ENCODE results near the gene PDE3A.
"Not testable (repeated sequence)": the region's sequence is repeated elsewhere in the genome, so short reads cannot be mapped to it uniquely, and the experiment has no call there.

The PDE3A gene

DNA sequence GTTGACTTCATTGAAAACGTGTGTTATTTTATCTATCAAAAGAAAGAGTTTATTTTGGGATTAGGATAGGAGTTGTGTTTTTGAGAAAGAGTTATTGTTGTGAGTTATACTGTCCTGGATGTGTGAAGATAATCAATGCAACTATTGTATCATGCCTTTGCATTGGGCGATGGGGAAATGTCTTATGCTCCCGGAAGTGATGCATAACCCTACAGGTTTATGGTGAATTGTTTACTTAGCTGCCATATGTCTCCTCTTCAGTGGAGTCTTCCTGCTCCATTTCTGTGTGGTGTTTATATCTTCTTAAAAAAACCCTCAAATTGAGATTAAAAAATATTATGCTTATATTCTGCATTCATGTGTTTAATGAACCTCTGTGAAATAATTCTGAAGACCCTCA is 6.5 kb downstream of the PDE3A start:
- DNase-seq (ENCODE audit: low read depth) = no peak

DNA sequence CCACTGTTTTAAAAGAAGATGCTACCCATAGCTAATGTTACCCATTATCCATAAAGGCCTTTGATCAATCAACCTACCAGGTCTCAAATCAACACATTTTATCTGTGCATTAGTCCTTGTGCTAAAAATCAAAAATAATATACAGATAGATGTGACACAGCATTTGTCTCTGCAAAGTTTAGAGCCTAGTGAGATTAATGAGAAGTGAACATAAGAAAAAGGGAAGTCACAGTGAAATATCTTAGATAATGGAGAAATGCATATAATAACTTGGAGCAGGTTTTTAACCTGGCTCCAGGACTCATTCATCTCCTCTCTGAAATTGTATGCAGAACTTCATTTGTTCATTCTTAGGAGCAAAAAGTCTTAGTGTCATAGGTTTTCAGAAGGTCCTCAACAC is 7.2 kb downstream of the PDE3A start:
- no peak for DNase-seq (ENCODE audit: low read depth)

DNA sequence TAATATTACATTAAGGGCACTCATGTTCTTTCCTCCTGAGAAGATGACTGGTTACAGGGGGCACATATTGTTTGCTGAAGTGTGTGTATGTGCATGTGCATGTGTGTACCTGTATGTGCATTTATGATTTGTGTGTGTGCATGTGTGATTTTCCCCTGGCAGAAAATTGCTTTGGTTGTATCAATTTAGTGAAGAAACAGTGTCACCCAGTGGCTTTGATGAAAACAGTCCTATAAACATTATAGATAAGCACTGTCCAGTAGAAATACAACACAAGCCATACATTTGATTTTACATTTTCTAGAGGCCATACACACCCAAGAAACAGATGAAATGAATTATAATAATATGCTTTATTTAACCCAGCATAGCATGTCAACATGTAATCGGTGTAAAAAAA is 8.6 kb downstream of the PDE3A start:
- peak; percentile 13 for DNase-seq (ENCODE audit: low read depth)

DNA sequence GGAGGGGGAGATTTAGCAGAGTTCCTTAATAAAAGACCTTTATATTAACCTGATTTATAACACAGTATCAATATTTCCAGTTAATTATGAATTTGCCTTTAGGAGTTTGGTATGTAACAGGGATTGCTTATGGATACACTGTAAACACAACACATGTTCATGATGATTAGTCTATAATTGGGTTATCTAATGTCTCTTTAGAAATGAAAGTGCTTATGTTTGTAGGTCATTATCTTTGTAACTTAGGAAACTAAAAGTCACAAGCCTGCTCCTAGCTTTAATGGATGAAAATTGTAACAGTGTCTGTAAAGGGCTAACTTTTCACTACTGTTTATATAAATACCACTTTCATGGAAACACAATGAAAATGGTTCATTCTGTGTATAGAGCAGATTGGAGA is 9.4 kb downstream of the PDE3A start:
- DNase-seq (ENCODE audit: low read depth) = no peak

DNA sequence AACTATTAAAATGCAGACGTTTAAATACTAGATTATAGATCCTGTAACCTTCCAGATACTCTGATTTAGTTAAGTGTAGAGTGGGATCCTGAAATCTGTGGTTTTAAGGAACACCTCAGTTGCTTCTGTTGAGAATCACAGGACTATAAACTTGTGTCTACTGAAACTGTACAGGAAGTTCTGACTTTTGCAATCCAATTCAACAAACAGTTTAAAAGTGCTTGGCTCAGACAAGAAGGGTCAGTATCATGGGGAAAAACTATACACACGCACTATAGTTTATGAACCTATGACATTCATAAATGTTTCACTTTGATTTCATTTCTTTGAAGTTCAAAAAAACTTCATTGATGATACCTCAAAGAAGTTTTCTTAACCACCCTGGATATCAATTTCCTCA is 13.8 kb downstream of the PDE3A start:
- no peak for DNase-seq (ENCODE audit: low read depth)

DNA sequence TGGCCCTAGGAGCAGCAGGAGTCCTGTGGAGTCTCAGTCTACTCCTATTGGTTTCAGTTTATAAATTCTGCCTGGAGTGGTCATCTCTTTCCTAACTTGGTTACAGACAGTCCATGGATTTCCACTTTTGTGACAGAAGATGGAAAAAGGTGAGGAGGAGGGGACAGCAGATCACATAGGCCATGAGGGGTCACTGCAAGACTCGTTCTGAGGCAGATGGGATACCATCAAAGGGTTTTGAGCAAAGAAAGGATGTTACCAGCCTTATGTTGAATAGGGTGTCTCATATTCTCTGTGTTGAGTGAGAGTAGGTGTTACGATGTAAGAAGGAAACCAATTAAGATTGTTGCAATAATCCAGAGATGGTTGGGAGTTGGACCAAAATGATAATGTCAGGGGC is 15.3 kb downstream of the PDE3A start:
- no peak for DNase-seq (ENCODE audit: low read depth)

DNA sequence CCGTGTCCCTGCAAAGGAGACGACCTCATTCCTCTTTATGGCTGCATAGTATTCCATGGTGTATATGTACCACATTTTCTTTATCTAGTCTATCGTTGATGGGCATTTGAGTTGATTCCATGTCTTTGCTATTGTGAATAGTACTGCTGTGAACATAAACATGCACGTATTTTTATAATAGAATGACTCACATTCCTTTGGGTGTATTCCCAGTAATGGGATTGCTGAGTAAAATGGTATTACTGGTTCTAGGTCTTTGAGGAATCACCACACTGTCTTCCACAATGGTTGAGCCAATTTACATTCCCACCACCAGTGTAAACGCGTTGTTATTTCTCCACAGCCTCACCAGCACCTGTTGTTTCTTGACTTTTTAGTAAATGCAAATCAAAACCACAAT is 16.5 kb downstream of the PDE3A start:
- not testable (repeated sequence) for DNase-seq (ENCODE audit: low read depth)

DNA sequence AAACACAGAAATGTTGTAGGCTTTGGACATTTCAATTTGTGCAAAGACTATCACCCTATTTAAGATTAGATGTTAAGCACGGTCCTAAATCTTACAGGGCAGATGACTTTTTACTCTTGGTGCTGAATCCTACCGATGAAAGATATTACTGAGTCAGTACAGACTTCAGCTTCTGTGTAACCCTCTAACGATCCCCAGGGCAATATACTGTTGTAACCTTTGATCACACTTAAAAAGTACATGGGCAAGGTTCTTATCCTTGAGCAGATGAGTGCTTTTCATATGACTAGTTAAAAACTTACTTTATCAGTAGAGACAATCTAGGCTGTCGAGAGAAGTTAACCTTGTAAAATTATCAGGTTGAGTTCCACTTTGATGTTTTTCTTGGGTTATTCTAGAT is 22.5 kb downstream of the PDE3A start:
- DNase-seq (ENCODE audit: low read depth) = no peak

DNA sequence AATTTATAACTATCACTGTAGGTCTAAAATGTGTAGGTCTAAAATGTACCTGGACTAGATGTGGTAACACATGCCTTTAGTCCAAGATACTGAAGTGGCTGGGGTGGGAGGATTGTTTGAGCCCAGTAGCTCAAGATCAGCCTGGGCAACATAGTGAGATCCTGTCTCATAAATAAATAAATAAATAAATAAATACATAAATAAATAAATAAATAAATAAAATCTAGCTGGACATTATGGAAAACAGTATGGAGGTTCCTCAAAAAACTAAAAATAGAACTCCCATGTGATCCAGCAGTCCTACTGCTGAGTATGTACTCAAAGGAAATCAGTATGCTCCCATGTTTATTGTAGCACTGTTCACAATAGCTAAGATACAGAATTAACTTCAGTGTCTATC is 24.0 kb downstream of the PDE3A start:
- no peak for DNase-seq (ENCODE audit: low read depth)

DNA sequence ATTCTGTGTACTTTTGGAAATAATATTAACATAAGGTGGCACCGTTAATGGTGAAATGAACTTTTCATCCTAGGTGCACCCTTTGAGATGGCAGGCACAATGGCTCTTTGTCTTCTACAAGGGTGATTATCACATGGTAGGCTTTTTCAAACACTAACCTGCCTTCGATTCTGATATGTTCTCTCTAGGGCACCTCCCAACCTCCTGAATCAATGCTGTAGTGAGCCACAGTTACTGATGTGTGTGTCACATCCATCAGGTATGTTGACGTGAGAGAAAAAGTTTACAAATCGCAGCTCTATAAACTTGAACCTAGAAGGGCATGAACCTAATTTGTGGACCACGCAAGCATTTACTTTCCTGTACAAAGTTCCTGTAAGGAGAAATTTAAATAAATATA is 25.4 kb downstream of the PDE3A start:
- no peak for DNase-seq (ENCODE audit: low read depth)

DNA sequence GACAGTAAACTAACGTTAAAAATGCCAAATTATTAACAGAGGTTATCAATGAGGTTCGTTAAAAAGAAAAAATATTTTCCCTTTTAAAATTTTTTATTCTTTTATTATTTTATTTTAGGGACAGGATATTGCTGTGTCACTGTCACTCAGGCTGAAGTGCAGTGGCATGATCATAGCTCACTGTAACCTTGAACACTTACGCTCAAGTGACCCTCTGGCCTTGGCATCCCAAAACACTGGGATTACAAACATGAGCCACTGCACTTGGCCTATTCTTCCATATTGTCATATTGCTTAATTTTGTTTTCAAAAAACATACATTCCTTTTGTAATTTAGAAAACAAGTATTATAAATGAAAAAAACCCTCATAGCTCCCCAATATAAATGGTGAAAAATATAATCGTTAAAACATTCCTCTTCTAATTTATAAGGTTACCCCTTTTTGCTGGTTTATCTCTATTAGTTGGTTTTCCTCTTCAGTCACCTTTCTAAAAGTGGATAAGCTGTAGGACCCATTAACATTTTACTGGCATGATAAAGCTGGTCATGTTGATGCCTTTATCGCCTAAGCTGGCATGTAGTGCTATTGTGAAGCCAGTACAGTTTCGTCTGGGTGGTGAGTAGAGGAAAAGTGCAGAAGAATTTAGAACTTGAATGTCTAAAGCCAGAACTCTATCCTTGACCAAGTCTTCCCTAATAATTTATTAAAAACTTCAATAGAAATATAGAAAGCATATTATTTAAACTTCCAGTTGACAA is 27.6 kb downstream of the PDE3A start:
- no peak for DNase-seq (ENCODE audit: low read depth)

DNA sequence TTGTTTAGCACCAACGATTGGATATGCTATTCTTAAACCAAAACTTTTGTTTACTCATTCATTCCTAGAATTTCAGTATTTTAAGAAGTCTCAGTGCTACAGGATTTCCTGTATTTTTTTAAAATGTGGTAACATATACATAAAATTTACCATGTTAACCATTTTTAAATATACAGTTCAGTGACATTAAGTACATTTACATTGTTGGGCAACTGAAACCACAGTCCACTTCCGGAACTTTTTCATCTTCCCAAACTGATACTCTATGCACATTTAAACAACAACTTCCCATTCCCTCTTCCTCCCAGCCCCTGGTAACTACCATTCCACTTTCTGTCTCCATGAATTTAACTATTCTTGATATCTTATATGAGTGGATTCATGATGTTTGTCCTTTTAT is 30.3 kb downstream of the PDE3A start:
- no peak for DNase-seq (ENCODE audit: low read depth)

DNA sequence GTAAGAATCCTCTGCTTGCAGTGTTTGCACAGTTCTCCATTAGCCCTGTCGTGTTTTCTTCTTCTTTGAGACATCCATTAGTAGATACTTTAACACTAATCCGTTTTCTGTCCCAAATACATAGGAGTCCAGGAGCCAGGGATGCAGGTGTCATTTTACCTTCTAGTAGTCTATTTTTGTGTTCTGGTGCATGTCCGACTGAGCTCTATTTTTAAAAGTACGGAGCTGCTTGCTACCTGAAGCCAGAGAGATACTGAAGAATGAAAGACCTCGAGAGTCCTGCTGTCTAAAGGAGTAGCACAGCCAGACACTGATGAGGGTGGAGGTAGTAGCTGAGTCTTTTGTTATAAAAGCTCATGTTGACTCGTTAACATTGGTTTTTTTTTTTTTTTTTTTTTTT is 31.7 kb downstream of the PDE3A start:
- no peak for DNase-seq (ENCODE audit: low read depth)

DNA sequence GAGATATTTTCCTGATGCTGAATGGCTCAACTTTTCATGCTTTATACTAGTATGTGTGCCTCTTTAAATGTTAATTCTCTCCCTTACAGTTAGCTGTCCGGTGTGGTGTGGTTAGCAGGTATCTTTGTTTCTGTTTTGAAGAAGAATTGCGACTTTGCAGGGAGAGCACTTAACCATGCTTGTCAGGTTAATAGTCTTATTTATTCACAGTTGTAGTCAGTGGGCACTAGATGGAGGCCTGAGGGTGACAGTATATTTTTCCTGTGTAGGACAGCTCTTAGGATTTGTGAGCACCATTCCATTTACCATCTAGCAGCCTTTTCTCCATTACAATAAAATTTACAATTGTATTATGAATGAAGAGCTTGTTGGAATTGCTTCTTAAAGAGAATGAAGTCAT is 34.9 kb downstream of the PDE3A start:
- no peak for DNase-seq (ENCODE audit: low read depth)

DNA sequence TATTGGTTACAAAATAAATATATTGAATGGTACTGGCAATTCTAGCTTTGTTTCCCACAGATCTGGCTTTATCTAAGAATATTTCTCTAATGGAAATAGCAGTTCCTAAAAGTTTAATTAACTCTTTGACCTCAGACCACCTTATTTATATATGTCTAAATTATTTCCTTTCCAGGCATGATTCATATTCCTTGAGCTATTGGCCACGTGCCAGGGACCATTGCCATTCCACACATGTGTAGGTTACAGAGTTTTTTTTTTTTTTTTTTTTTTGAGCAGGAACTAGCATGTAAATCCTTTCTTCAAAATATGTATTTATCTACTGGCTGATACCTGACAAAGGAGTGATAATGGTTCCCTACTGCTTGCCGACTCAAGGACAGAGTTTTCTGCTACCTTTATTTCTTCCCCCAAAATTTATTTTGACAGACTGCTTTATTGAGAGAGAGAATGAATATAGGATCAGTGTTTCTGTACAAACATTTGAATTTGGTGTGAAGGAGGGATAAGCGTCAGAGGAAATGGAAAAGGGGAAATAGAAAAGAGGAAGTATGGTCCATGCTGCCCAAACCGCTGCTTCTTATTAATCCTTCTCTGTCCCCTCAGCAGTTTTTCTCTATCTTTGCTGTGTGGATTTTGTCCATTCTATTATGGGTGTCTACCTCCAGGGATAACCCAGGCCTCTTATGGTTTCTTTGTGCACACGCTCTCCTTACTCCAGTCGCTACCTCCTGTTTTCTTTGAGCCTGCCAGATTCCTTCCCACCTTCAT is 36.4 kb downstream of the PDE3A start:
- peak; percentile 19 for DNase-seq (ENCODE audit: low read depth)

DNA sequence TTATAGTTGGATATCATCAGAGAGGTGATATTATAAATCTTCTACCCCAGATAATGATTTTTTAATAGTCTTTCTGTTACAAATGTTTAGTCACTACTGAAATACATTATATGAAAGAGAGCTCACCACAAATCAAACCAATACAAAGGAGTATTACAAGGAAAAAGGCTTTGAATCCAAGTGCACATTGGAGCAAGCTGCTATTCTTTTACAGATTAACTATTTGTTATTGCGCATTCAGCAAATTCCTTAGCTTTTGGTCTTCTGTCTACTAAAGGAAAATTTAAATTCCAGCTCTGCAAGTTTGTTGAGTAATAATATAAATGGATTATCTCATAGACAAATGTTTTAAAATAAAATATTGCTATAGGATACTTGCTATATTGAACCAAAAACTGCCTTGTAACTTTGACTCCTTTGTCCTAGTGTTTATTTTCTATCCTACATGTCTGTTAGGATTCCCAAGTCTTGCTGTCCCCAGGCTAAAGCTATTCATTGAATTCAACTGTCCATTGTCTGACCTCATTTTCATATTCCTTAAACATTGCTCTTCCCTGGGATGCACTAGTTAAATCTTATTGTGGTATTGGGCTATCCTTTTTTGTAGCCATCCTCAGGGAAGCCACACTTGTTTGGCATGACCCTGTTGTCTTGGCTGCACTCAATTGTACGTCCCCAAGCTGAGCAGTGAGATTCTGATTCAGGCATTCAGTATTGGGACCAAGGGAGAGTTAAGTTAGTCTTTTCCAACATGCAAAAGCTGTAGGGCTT is 41.5 kb downstream of the PDE3A start:
- no peak for DNase-seq (ENCODE audit: low read depth)

DNA sequence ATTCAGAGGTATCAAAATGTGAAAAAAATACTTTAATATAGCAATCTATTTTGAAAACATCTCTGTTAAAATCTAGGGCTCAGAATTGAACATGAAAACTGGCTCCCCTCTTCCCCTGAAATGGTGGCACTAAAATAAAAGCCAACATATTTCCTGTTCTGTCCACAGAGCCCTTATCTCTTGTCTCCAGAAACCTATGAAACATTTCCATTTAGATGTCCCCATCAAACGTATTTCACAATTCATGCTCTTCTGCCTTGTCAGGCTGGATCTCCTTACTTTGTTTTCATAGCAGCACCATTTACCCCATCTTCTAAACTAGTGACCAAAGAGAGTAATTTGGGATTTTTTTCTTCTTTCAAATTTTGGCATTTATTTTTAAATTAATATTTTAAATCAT is 42.4 kb downstream of the PDE3A start:
- DNase-seq (ENCODE audit: low read depth) = no peak

DNA sequence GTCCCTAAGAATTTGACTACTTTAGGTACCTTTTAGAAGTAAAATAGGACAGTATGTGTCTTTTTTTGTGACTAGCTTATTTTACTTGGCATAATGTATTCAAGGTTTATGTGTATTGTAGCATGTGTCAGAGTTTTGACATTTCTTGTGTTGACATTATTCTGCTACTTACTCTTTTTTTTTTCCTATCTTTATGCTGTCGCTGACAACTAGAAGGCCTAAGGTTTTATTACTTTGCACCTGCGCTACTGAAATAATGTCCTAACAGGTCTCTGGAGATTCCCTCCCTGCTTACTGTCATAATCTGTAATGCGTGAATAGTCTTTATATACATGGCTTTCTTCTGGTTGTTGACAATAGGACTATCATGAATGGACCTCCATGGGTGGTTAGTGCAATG is 43.0 kb downstream of the PDE3A start:
- no peak for DNase-seq (ENCODE audit: low read depth)

DNA sequence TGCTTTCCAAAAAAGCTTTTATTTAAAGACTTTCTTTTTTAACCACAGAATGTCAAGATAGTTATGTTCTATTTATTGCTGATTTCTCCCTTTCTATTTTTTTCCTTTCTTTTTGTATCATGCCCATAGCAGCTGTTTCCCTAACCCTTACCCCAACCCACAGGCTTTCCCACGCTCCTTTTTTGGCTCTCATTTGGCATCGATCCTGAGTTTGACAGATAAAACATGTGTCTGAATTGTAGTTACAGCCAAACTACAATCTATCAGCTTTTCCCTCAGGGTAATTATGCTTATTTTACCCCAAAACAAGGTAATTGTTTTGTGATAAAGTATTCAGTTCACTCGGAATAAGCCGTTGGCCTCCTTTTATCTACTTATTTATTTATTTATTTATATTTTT is 46.7 kb downstream of the PDE3A start:
- DNase-seq (ENCODE audit: low read depth) = no peak

DNA sequence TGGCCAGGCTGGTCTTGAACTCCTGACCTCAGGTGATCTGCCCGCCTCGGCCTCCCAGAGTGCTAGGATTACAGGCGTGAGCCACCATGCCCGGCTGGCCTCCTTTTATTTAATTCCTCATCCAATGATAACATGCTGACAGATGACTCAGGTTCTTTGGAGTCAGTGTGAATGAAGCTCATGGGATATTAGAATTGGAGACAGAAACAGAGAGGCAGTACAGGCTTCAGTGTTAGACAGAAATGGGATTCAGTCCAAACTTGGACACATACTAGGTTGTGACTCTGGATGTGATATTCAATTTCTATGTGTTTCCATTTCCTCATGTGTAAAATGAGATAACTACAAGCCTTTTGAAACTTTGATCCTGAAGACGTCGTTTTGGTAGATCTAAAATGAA is 47.3 kb downstream of the PDE3A start:
- DNase-seq (ENCODE audit: low read depth) = no peak

DNA sequence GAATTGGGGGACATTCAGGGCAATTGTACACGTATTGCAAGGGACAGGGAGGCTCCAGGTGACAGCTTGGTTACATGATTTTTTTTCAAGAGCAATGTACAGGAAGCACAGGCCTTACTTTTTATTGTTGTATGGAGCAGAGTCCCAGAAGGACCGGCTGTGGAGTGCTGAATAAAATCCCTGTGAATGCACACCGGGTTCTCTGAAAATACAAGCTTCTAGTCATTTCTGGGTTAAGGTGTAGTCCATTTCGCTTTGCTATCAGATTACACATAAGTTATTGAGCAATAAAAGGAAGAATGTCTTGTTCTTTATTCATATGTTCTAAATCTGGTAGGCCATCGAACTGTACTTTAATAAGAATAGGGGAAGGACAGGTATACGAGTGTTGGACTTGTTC is 52.2 kb downstream of the PDE3A start:
- DNase-seq (ENCODE audit: low read depth) = no peak

DNA sequence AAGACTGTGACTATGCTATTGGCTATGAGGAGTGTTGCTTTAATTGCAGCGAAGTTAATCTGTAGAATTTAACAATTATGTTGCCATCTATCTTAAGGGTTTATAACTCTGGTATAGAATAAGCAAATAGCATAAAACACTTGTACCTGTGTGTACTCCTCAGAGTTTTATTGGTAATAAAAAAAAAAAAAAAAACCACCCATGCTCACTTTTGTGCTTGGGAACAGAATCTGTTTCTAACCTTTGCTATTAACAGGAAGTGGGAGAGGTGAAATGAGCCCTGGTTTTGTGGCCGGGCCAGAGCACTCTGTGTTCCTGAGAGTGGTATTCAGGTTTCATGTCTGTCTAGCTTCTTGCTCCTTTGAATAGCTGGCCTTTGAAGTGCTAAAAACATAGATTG is 53.1 kb downstream of the PDE3A start:
- DNase-seq (ENCODE audit: low read depth) = no peak

DNA sequence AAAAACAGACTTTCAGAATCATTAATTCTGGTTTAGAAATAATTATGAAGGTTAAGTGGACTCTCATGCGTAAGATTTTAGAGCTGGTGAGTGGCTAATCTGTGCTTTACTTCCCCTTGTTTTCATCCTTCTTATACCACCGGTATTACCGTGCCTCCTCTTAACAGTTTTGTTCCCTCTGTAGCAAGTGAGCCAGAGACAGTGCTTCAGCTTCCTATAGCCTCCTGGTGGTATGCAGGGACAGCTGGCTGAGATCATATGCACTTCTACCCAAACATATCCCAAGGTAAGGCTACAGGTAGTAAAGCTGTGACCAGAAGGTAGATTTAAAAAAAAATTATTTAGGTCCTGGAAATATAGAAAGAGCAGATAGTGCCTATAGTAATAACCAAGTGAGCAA is 55.2 kb downstream of the PDE3A start:
- no peak for DNase-seq (ENCODE audit: low read depth)
